SK-N-SH (cell line): ENCODE results near the gene BOLL.

Experiments used
- EP300 ChIP-seq, 2 experiments: IDR thresholded peaks; 2 replicates each; pipeline versions ENCODE4 v1.4.0 to v1.6.1; 2012; ENCODE audit warnings: borderline replicate concordance in 1 of 2, low read depth in 1 of 2, low read length in 1 of 2
- EZH2phosphoT487 ChIP-seq: fragments of 200-600 bp; sonication (generic); IDR thresholded peaks from 2 replicates; pipeline ENCODE4 v1.6.1; 2017; ENCODE audit warnings: low read depth, mixed run types, mild to moderate bottlenecking, antibody characterized with exemption, moderate library complexity, borderline replicate concordance
- FOXJ3 ChIP-seq: sonication (generic); formaldehyde crosslinking; IDR thresholded peaks from 2 replicates; pipeline ENCODE4 v1.5.1; 2020; ENCODE audit warnings: mild to moderate bottlenecking, missing genetic modification reagents
- FOXM1 ChIP-seq: IDR thresholded peaks from 2 replicates; pipeline ENCODE4 v1.4.0; 2012; ENCODE audit warnings: low read depth, mild to moderate bottlenecking
- GABPA ChIP-seq: IDR thresholded peaks from 2 replicates; pipeline ENCODE4 v1.4.0; 2012; ENCODE audit warnings: low read depth, mild to moderate bottlenecking
- NFIC ChIP-seq: IDR thresholded peaks from 2 replicates; pipeline ENCODE4 v1.4.0; 2012; ENCODE audit warnings: borderline replicate concordance
- POLR2AphosphoS5 ChIP-seq: IDR thresholded peaks from 2 replicates; pipeline ENCODE4 v1.6.1; 2012; ENCODE audit warnings: low read depth, low read length
- RAD21 ChIP-seq: IDR thresholded peaks from 2 replicates; pipeline ENCODE4 v1.6.1; 2012; ENCODE audit warnings: mild to moderate bottlenecking, low read length
- RXRA ChIP-seq: IDR thresholded peaks from 2 replicates; pipeline ENCODE4 v1.4.0; 2012; ENCODE audit warnings: low read depth, mild to moderate bottlenecking, borderline replicate concordance
- SMC3 ChIP-seq: IDR thresholded peaks from 2 replicates; pipeline ENCODE4 v1.6.1; 2012; ENCODE audit warnings: low read depth, low read length, improper control_type of control experiment
- TF ChIP-seq, protein P1 (sequence below): fragments of 200-600 bp; sonication (generic); IDR thresholded peaks from 2 replicates; pipeline ENCODE4 v1.6.1; 2017; ENCODE audit warnings: antibody characterized with exemption, mild to moderate bottlenecking, moderate library complexity
- TF ChIP-seq, protein P2 (sequence below): IDR thresholded peaks from 2 replicates; pipeline ENCODE4 v1.4.0; 2012; ENCODE audit warnings: low read depth

DNA sequence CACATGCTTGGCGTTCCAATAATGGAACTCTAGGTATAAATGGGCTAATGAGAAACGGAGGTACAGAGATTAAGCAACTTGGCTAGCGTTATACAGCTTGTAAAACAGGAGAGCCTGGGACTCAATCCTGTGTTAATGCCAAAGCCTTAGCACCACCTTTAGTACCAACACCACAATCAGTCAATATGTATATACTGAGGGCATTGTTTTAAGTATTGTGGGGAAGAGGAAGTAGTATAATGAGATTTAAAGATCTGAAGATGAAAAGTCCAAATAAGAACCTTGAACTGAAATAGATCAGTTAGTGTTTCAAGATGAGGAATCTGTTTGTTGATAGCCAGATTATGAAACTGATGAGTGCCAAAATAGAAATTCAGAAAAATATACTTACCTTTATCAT, 71.8 kb downstream of the BOLL start:
- TF ChIP-seq, protein P1, sequence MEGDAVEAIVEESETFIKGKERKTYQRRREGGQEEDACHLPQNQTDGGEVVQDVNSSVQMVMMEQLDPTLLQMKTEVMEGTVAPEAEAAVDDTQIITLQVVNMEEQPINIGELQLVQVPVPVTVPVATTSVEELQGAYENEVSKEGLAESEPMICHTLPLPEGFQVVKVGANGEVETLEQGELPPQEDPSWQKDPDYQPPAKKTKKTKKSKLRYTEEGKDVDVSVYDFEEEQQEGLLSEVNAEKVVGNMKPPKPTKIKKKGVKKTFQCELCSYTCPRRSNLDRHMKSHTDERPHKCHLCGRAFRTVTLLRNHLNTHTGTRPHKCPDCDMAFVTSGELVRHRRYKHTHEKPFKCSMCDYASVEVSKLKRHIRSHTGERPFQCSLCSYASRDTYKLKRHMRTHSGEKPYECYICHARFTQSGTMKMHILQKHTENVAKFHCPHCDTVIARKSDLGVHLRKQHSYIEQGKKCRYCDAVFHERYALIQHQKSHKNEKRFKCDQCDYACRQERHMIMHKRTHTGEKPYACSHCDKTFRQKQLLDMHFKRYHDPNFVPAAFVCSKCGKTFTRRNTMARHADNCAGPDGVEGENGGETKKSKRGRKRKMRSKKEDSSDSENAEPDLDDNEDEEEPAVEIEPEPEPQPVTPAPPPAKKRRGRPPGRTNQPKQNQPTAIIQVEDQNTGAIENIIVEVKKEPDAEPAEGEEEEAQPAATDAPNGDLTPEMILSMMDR = no peak
- TF ChIP-seq NFIC = no peak
- no peak for TF ChIP-seq RAD21
- TF ChIP-seq, protein P2, sequence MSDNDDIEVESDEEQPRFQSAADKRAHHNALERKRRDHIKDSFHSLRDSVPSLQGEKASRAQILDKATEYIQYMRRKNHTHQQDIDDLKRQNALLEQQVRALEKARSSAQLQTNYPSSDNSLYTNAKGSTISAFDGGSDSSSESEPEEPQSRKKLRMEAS = no peak
- TF ChIP-seq RXRA = no peak
- TF ChIP-seq FOXJ3 (CRISPR knock-in tag) = no peak
- TF ChIP-seq EZH2phosphoT487 = no peak
- no peak for TF ChIP-seq POLR2AphosphoS5
- no peak for TF ChIP-seq GABPA
- no peak for TF ChIP-seq SMC3
- no peak for TF ChIP-seq FOXM1
- no peak for TF ChIP-seq EP300 (IDR thresholded peaks at IDR 0.05; ENCODE audit: borderline replicate concordance in 1 of 2, low read depth in 1 of 2, low read length in 1 of 2)
